GM13977 (cell line): ENCODE results near the gene FIGLA.

Source experiments
- DNase-seq: peaks from one replicate; pipeline ENCODE4 v3.0.0; 2012; ENCODE audit warnings: low spot score
- in situ Hi-C: fragments of 300-500 bp; cut with MboI; formaldehyde crosslinking; loops from one replicate; pipeline ENCODE4 v1.12.0; 2022; ENCODE audit warnings: low sequenced_read_pairs, low pct_unique_long_range_greater_than_20kb, mixed read lengths, inconsistent platforms; ENCODE audit not compliant: unreplicated experiment
- TF ChIP-seq, protein P1 (sequence below): IDR thresholded peaks from 2 replicates; pipeline ENCODE4 v1.5.1; 2012; ENCODE audit warnings: mild to moderate bottlenecking, control low read depth; ENCODE audit not compliant: insufficient read depth; ENCODE audit errors: extremely low read depth, missing control alignments

FIGLA gene, protein sequence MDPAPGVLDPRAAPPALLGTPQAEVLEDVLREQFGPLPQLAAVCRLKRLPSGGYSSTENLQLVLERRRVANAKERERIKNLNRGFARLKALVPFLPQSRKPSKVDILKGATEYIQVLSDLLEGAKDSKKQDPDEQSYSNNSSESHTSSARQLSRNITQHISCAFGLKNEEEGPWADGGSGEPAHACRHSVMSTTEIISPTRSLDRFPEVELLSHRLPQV

DNA sequence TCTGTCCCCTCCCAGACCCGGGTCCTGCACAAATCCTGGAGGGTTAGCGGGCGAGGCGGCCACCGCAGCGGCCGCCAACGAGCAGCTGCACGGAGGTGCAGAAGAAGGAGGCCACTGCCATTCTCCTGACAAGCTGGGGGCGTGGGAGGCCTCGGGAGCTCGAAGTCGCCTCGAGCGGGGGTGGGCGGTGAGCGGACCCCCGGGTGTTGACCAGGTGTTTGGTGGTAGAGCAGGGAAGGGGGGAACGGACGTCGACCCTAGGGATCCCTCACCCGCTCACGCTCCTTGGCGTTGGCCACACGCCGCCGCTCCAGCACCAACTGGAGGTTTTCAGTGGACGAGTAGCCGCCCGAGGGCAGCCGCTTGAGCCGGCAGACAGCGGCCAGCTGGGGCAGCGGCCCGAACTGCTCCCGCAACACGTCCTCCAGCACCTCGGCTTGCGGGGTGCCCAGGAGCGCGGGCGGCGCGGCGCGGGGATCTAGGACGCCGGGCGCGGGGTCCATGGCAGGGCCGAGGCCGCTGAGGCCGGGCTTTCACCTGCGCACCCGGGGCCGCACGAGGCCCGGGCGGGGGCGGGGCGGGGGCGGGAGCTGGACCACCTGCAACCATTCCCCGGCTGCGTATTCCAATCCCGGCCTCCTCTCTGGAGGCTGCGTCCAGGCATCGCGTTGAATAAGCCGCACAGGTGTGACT is at the start of gene FIGLA:
Gene FIGLA (minus strand): TSS at position 508 of the 693 bp plus-strand sequence. CDS start 5 bp downstream, at position 503.
- in situ Hi-C loops: no loop called here
- no peak for DNase-seq
- TF ChIP-seq, protein P1, sequence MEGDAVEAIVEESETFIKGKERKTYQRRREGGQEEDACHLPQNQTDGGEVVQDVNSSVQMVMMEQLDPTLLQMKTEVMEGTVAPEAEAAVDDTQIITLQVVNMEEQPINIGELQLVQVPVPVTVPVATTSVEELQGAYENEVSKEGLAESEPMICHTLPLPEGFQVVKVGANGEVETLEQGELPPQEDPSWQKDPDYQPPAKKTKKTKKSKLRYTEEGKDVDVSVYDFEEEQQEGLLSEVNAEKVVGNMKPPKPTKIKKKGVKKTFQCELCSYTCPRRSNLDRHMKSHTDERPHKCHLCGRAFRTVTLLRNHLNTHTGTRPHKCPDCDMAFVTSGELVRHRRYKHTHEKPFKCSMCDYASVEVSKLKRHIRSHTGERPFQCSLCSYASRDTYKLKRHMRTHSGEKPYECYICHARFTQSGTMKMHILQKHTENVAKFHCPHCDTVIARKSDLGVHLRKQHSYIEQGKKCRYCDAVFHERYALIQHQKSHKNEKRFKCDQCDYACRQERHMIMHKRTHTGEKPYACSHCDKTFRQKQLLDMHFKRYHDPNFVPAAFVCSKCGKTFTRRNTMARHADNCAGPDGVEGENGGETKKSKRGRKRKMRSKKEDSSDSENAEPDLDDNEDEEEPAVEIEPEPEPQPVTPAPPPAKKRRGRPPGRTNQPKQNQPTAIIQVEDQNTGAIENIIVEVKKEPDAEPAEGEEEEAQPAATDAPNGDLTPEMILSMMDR: no peak

DNA sequence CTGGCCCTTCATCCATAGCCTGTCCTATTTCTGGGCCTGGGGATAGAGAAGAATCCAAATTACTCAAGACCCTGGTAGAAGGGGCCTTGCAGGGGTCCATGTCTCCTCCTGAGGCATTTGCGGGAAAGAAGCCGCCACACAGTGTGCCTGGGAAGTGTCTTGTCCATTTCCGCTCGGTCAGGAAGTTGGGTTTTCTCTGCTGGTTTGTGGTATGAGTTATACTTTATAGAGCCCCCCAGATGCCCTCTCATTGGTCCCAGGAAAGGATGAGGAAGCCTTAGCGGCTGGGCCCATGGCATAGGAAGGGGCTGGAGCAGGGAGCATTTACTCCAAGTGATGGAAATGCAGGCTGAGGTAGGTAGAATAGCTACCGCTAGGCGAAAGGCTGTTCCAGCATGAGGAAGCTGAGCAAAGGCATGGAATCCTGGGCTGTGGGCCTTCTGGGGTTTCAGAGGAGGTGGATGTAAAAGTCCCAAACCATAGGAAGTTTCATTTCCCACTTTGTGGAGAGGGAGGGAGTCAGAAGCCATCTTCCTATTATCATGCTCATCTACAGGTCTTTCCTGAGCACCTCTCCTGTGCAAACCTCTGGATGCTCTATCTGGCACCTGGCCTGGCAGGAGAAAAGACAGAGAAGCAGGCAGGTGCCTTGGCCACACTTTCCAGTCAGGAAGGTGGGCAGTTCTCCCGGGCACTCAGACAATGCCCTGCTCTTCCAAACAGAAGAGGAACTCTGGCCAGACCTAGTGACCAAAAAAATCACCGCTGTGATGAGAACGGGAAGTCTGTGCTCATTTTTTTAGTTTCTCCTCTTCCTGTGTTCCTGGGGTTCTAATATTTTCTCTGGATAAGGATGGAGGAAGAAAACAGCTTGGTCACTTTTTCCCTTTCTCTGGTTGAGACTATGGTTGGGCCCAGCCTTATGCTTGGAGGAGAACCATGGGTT is 47.8 kb upstream of the FIGLA start:
- in situ Hi-C loops: no loop called here
- TF ChIP-seq, protein P1: no peak

DNA sequence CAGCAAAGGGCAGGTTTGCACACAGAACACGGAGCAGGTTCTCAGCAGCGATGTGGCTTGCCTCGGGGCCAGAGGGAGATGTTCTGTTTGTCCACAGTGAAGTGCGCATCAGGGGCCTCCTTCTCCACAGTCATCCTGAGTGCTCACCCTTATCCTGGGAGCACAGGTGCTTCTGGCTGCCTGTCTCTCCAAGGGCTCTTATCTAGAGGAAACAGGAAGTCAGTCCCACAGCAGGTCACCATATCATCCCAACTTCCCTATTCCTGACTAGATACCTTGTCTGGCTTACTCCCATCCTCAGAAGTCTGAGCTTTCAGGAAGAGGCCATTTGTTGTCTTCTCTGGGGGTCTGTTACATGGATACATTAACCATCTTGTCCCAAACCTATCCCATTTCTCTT is 45.2 kb upstream of the FIGLA start, which contains the start of gene CD207:
Gene CD207 (minus strand): TSS at position 174 of the 400 bp plus-strand sequence. CDS start 40 bp downstream, at position 134.
- TF ChIP-seq, protein P1: no peak
- in situ Hi-C loops: no loop called here
- no peak for DNase-seq

More for the DNA sequence above, 47.8 kb upstream of the FIGLA start:
- no peak for DNase-seq

DNA sequence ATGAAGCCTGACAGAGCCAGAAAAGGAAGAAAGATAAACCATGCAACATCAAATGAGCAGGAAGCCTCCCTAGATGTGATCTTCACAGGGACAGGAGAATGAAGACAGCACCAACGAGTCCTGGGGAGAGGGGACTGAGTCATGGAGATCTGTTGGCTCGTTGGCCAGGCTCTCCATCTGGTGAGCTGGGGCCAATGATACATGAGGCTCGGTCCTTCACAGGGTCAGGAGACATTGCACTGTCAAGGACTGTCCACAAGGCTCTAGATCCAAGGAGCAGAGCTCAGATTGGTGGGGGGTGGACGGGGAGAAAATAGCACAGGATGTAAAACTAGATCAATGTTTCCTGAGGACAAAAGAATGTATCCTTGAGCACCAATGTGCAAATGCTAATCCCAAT is 44.4 kb upstream of the FIGLA start:
- TF ChIP-seq, protein P1: no peak
- in situ Hi-C loops: no loop called here
- no peak for DNase-seq

DNA sequence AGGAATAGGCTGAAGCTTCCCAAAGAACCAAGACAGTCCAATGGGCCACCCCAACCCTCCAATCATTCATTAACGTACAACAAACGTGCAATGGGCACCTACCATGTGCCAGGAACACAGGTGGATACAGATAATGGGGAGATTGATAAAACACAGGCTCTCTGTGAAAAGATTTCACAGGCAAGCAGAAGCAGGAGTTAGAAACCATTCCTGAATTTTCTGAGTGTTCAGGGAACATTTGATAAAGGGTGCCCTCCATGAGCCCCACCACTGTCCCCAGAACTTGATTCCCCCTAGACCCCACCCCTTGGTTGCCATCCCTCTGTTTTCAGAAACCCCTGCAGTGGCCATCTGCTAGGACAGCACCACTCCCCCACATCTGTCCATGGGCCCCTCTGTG is 43.7 kb upstream of the FIGLA start:
- in situ Hi-C loops: no loop called here
- no peak for DNase-seq
- TF ChIP-seq, protein P1: no peak

DNA sequence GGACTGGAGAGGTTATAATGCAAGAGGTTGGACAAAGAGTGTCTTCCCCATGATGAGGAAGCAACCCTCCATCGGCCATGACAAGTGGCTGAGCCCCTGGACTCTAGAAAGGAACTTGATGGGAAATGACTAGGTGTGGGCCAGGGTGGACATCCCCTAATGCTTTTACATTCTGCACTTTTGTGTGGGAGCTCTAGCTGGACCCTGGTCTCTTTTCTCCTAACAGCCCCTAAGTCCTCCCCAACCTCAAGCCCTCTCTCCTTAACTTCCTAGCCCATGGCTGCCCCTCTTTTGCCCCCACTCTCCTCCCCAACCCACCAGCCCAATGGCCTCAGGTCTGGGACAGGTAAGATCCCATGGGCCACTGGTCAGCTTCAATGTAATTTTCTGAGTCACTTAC is 42.8 kb upstream of the FIGLA start:
- in situ Hi-C loops: no loop called here
- TF ChIP-seq, protein P1: no peak

More for the DNA sequence above, 42.8 kb upstream of the FIGLA start:
- DNase-seq: no peak
